ENCODE data around the gene ASTL.
"Not testable (repeated sequence)": the region's sequence is repeated elsewhere in the genome, so short reads cannot be mapped to it uniquely, and the experiment has no call there.

Gene ASTL

DNA sequence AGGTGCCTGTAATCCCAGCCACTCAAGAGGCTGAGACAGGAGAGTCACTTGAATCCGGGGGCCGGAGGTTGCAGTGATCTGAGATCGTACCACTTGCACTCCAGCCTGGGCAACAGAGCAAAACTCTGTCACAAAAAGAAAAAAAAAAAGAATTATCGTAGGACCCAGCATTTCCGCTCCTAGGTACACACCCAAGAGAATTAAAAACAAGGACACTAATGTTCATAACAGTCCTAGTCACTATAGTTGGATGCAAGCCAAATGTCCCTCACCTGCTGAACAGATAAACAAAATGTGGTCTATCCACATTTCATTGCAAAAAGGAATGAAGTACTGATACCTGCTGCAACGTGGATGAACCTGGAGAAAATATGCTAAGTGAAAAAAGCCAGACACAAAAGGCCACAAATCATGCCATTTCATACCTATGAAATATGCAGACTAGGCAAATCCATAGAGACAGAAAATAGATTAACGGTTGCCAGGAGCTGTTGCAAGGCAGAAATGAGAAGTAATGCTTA lies 43.1 kb downstream of the ASTL start:
- DNase-seq: no peak

DNA sequence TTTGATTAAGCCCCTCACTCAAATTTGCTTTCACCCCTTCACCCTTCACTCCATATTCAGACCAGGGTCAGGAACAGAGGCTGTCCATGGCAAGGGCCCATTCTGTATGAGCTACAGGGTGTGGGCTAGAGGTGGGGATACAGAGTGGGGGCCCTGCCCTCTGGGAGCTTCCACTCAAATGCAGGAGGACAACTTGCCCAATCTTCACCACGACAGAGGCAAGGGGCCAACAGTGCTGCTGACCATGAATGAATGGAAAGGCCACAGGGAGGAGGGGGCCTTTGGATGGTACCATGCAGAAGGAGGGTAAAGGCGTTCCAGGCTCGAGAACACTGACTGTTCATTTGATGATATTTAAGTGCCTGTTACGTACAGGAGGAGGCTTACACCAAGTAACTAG lies 44.8 kb downstream of the ASTL start:
- no peak for DNase-seq

DNA sequence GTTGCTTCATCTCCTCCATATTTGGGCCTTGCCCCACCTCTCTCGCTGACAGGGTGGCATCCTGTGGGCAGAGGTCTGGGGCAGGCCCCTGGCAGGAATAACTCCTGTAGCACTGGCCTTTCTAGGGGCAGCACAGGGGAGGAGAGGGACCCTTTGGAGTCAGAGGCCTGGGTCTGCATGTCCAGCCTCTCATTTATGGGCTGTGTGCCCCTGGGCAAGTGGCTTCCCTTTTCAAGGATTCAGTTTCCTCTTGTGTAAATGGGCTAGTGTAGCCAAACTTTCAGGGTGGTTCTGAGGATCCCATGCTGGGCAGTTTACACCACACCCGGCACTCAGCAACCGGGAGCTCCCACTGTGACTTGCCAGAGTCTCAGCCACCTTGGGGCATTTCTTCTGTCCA lies 45.4 kb downstream of the ASTL start:
- no peak for DNase-seq

DNA sequence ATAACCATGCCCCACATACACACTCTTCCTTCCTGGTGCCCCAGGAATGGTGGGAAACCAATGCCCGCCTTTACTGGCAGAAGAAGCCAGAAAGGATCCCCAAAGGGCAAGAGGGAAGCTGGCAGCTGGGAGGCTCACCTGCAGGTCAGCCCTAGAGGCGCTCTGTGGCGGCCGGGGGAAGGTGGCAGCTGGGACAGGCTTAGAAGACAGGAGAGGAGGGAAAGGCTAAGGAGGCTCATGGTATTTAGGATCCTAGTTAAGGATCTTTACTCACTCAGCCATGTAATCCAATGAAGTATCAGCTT lies 45.8 kb downstream of the ASTL start:
- no peak for DNase-seq

GRCh38 chr2:96091711-96092572 lies 46.4 kb downstream of the ASTL start:
- no peak for DNase-seq

DNA sequence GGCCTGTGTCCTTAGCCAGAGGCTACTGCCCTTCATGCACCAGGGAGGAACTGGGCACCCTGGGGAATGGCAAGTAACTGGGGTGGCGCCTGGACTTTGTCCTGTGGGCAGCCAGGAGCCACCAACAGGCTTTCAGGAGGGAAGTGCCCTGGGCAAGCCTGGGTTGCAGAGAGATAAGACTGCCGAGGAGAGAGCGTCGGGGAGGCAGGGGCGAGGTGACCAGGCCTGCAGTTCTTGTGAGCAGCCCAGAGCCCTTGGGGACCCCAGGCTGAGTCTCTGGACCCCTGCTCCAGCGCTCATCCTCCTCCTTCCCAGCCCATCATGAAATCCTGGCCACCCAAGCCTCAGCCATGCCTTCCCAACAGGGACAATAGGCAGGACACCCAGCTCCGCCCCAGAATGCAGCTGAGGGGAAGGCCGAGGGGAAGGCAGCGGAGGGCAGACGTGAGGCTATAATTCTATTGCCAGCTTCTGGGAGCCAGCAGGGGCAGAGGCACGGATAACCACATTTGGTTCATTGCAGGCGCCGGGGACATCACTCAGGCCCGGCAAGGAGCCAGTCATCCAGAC lies 47.1 kb downstream of the ASTL start:
- no peak for DNase-seq

GRCh38 chr2:96090196-96090926 lies 47.9 kb downstream of the ASTL start:
- no peak for DNase-seq

GRCh38 chr2:96089356-96090195 lies 48.7 kb downstream of the ASTL start:
- no peak for DNase-seq

DNA sequence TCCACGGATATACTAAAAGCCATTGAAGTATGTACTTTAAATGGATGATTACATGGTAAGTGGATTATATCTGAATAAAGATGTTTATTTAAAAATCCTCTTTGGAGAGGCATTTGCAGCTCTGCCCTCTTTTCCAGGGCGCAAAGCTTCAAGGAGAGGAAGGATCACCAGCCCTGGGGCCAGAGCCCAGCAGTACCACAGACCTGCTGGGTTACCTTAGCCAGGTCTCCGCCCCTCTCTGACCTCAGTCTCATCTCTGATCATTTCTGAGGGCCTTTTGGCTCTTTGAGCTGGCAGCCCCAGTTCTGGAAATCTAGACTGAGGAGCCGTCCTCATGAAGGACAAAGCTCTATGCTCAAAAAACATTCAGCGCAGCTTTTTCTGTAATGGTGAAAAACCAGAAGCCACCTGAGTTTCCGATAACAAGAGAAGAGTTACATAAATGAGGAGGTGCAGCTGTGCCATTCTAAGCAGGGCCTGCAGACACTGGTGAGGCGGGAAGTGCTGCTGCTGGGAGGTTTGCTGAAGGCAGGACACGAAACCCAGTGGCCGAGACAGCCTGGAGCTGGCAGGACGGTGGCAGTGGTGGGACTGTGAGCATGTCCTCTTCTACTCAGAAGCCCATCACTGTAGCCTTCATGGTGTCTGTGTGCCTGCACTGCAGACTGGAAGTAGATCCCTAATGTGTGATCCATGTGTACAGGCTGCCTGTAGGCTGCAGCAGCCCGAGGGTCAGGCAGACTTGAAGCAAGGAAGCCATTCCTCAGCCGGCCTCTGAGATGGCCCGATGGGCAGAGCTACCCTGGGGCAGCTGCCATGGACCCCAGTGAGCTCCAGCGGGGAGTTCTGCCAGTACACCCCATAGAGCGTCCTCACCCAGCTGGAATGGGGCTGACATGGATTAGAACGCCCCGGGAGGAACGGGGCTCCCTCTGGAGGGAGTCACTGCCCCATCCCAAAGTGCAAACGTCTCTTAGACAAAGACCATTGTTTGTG lies 49.7 kb downstream of the ASTL start:
- DNase-seq: no peak

GRCh38 chr2:96087130-96087529 lies 51.2 kb downstream of the ASTL start:
- DNase-seq: no peak

DNA sequence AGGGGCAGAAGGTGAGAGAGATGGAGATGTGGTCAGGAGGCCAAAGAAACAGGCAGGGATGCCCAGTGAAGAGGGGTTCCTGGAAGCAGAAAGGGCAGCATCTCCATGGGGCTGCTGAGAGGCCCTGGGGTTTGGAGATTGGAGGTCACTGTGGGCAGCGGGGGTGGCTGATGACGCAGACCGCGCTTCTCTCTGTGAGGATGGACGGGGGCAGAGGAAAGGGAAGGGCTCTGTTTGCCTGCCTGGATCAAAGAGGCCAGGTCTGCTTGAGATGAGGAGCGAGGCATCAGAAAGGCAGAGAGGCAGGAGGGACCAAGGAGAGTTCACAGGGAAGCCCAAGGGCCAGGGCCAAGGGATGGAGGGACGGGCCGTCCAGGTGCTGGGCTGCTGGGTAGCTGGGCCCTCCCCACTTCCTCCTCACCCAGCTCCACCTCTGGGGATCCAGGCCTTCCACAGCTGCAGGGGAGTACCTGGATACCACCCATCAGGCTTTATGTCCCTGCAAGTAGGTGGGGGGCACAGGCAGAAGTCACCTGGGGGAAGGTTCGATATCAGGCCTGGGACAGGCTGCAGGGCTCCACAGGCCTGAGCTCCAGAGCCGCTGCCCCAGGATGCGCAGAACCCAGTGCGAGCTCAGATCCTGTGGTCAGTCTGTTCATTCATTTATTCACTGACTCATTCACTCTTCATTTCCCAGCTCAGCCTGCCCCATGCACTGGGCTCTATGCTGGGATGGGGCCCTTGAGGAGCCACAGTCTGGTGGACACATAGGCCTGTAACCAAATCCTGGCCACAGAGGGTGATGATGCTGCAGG lies 52.6 kb downstream of the ASTL start:
- no peak for DNase-seq

- not testable (repeated sequence) for DNase-seq
Measured at GRCh38 chr2:96084858-96085518, 53.3 kb downstream of the ASTL start.

- no peak for DNase-seq
Measured at GRCh38 chr2:96083989-96084857, 54.1 kb downstream of the ASTL start.

GRCh38 chr2:96083064-96083939 lies 55.0 kb downstream of the ASTL start:
- no peak for DNase-seq

- DNase-seq: no peak
Measured at GRCh38 chr2:96082211-96083063, 55.9 kb downstream of the ASTL start.

- no peak for DNase-seq
Measured at GRCh38 chr2:96081042-96081441, 57.3 kb downstream of the ASTL start.

GRCh38 chr2:96075199-96075771 lies 63.0 kb downstream of the ASTL start:
- DNase-seq: no peak

Data from NCI-H510A (cell line).